GM12878 (cell line): ENCODE results near the gene F10. TPM values are rescaled to one million over a fixed set of nuclear protein-coding genes. Genes with fewer than 3 reads are reported as not detected.
A peak's percentile ranks its signal among the peaks of the same experiment; 100 is the strongest.

Experiments
- ATAC-seq: fragments of 200-7000 bp; cut with Tn5 transposase; 3 replicates; pipeline ENCODE4 v1.9.1; 2020; ENCODE audit warnings: mild to moderate bottlenecking, moderate library complexity
- BruUV-seq: library from RNA; stranded (reverse); fragments of 400-500 nt; replicated peaks from 2 replicates; lab custom pipeline; 2021; lab: Mats Ljungman, UMichigan
- CTCF ChIA-PET: fragments of 300-600 bp; sonication (Branson Sonifier 250); formaldehyde crosslinking; extraction: SDS; loops from one replicate; lab custom pipeline; 2021; ENCODE audit warnings: inconsistent platforms; lab: Yijun Ruan, JAX
- POLR2A ChIA-PET: fragments of 350-600 bp; formaldehyde crosslinking; extraction: SDS; loops from one replicate; lab custom pipeline; 2021; ENCODE audit warnings: inconsistent platforms; lab: Charles Lee
- RAD21 ChIA-PET: fragments of 300-600 bp; sonication (Branson Sonifier 250); formaldehyde crosslinking; loops from one replicate; lab custom pipeline; 2023; ENCODE audit warnings: antibody characterized with exemption; ENCODE audit not compliant: unreplicated experiment; lab: Charles Lee
- SMC1A ChIA-PET: fragments of 300-600 bp; sonication (Branson Sonifier 250); formaldehyde crosslinking; loops from one replicate; lab custom pipeline; 2023; ENCODE audit not compliant: unreplicated experiment, uncharacterized antibody; lab: Charles Lee
- DNase-seq: peaks from one replicate; pipeline ENCODE4 v3.0.0-alpha.2; 2011; ENCODE audit warnings: low read depth, low spot score
- FAIRE-seq: peaks from 3 replicates; lab custom pipeline; 2011; peaks lifted over from hg19 to GRCh38; lab: Jason Lieb, UNC
- H2AFZ ChIP-seq: 2 replicates; pipeline ENCODE4 v1.6.0; 2011; ENCODE audit warnings: low read depth, low read length, control low read depth; ENCODE audit not compliant: control insufficient read depth
- H3K27ac ChIP-seq: 2 replicates; pipeline ENCODE4 v1.5.1; 2011; ENCODE audit warnings: control low read depth; ENCODE audit not compliant: control insufficient read depth, insufficient read depth
- H3K27me3 ChIP-seq, 2 experiments: replicated peaks in 1 of 2; 2 replicates each; pipeline versions ENCODE4 v1.6.0 to v1.6.1; 2011; ENCODE audit warnings: low read length in 1 of 2; ENCODE audit not compliant: control insufficient read depth in 2 of 2, insufficient read depth in 2 of 2
- H3K36me3 ChIP-seq, 2 experiments: 2 replicates each; pipeline ENCODE4 v1.5.1; 2011; ENCODE audit warnings: low read length in 1 of 2; ENCODE audit not compliant: control insufficient read depth in 2 of 2, insufficient read depth in 2 of 2
- H3K4me1 ChIP-seq: 2 replicates; pipeline ENCODE4 v1.6.1; 2011; ENCODE audit warnings: mild to moderate bottlenecking, low read length, moderate library complexity, mixed read lengths; ENCODE audit not compliant: control insufficient read depth, insufficient read depth
- H3K4me2 ChIP-seq: 2 replicates; pipeline ENCODE4 v1.6.0; 2011; ENCODE audit warnings: control low read depth; ENCODE audit not compliant: control insufficient read depth, insufficient read depth
- H3K4me3 ChIP-seq: fragments of 200-600 bp; sonication (generic); 2 replicates; pipeline ENCODE4 v1.5.1; 2016
- H3K79me2 ChIP-seq: 2 replicates; pipeline ENCODE4 v1.6.0; 2011; ENCODE audit warnings: low read length; ENCODE audit not compliant: control insufficient read depth, insufficient read depth
- H3K9ac ChIP-seq: 2 replicates; pipeline ENCODE4 v1.8.0; 2011; ENCODE audit warnings: low read length, control low read depth, mixed read lengths; ENCODE audit not compliant: control insufficient read depth, insufficient read depth
- H3K9me3 ChIP-seq: replicated peaks from 3 replicates; pipeline ENCODE4 v1.5.1; 2011; ENCODE audit warnings: mild to moderate bottlenecking, low read length; ENCODE audit not compliant: control insufficient read depth, insufficient read depth
- H4K20me1 ChIP-seq: 2 replicates; pipeline ENCODE4 v1.6.0; 2011; ENCODE audit not compliant: control insufficient read depth, insufficient read depth
- EP300 ChIP-seq, 2 experiments: fragments of 150-350 bp in 1 of 2; IDR thresholded peaks; 2 replicates each; pipeline ENCODE4 v1.6.1; 2011 to 2012; ENCODE audit warnings: low read depth in 2 of 2, low read length in 2 of 2, borderline replicate concordance in 1 of 2, improper control_type of control experiment in 1 of 2, inconsistent platforms in 1 of 2; ENCODE audit not compliant: control insufficient read depth in 1 of 2
- ETV6 ChIP-seq, 2 experiments: fragments of 450-650 bp in 1 of 2; IDR thresholded peaks in 1 of 2; conservative IDR thresholded peaks in 1 of 2; 2 replicates each; pipeline ENCODE4 v1.6.1; 2014; ENCODE audit warnings: antibody characterized with exemption in 1 of 2, borderline replicate concordance in 1 of 2, low read depth in 1 of 2, mild to moderate bottlenecking in 1 of 2, moderate library complexity in 1 of 2
- FOXM1 ChIP-seq: IDR thresholded peaks from 2 replicates; pipeline ENCODE4 v1.6.1; 2012; ENCODE audit warnings: low read depth, mild to moderate bottlenecking, inconsistent platforms, low read length, moderate library complexity
- GATAD2B ChIP-seq: fragments of 450-650 bp; conservative IDR thresholded peaks from 2 replicates; pipeline ENCODE4 v1.6.1; 2017; ENCODE audit warnings: low read depth, mild to moderate bottlenecking, moderate library complexity
- NBN ChIP-seq: fragments of 450-650 bp; IDR thresholded peaks from 2 replicates; pipeline ENCODE4 v1.6.1; 2016
- RBBP5 ChIP-seq: fragments of 200-600 bp; sonication (generic); conservative IDR thresholded peaks from 2 replicates; pipeline ENCODE4 v1.6.1; 2016
- SREBF1 ChIP-seq: IDR thresholded peaks from 2 replicates; pipeline ENCODE4 v1.6.1; 2012; ENCODE audit warnings: mild to moderate bottlenecking, low read length
- TARDBP ChIP-seq: IDR thresholded peaks from 2 replicates; pipeline ENCODE4 v1.6.1; 2016; ENCODE audit warnings: borderline replicate concordance
- WRNIP1 ChIP-seq: IDR thresholded peaks from 2 replicates; pipeline ENCODE4 v1.6.1; 2011; ENCODE audit warnings: low read depth, low read length, improper control_type of control experiment, borderline replicate concordance
- WGBS: methylation state at CpG from one replicate; pipeline ENCODE4 v1.1.6; 2016; ENCODE audit warnings: low lambda C conversion rate; ENCODE audit not compliant: insufficient replicate concordance, insufficient coverage; ENCODE audit errors: missing lambda C conversion rate; 5-methylcytosine and 5-hydroxymethylcytosine counted together
- in situ Hi-C: fragments of 300-500 bp; cut with MboI; formaldehyde crosslinking; loops from 9 replicates; pipeline ENCODE4 v1.14.3; 2018; ENCODE audit warnings: mixed read lengths
- intact Hi-C: fragments of 100-400 bp; cut with micrococcal nuclease; formaldehyde crosslinking; loops from one replicate; pipeline ENCODE4 v1.14.2; 2022; ENCODE audit not compliant: unreplicated experiment
- polyA plus RNA-seq, 11 experiments: library from polyadenylated mRNA; depleted of rRNA in 4 of 11; unstranded in 6 of 11; stranded (reverse) in 5 of 11; fragments of >200 nt; fragmentation: Nextera tagmentation in 4 of 11; fragmentation: Illumina TruSeq in 1 of 11; extraction: Ambion mirVana in 4 of 11; extraction: Trizol in 1 of 11; gene quantifications; 1 replicate in 1 of 11; 2 replicates in 10 of 11; pipeline versions ENCODE4 v1.2.1 to v1.2.3, GENCODE V29; 2011 to 2016; ENCODE audit warnings: inconsistent platforms in 2 of 11, missing spikeins in 2 of 11, low read depth in 1 of 11
- total RNA-seq, 4 experiments: library from RNA; depleted of rRNA in 3 of 4; stranded (reverse); fragments of >200 nt in 3 of 4; fragmentation: Illumina TruSeq in 1 of 4; extraction: Trizol in 1 of 4; gene quantifications; 2 replicates each; pipeline versions ENCODE4 v1.2.1 to v1.2.3, GENCODE V29; 2013 to 2021
- TF ChIP-seq, protein P1 (sequence below): fragments of 450-650 bp; IDR thresholded peaks from 2 replicates; pipeline ENCODE4 v1.6.1; 2016; ENCODE audit warnings: mild to moderate bottlenecking
- TF ChIP-seq, protein P2 (sequence below): IDR thresholded peaks from 2 replicates; pipeline ENCODE4 v1.6.1; 2012; ENCODE audit warnings: improper control_type of control experiment, low read depth, low read length; ENCODE audit not compliant: insufficient replicate concordance
- TF ChIP-seq, protein P3 (sequence below): fragments of 450-650 bp; formaldehyde crosslinking; IDR thresholded peaks from 2 replicates; pipeline ENCODE4 v1.4.0; 2022; ENCODE audit warnings: mild to moderate bottlenecking, moderate library complexity
- TF ChIP-seq, protein P4 (sequence below): IDR thresholded peaks from 2 replicates; pipeline ENCODE4 v1.6.1; 2012; ENCODE audit warnings: low read depth, low read length, improper control_type of control experiment

F10 gene
- total and polyA plus RNA-seq, 10 of the 15 experiments (the other 5 are each of a cell fraction or from before 2014, with no cell fraction given) = not detected

DNA sequence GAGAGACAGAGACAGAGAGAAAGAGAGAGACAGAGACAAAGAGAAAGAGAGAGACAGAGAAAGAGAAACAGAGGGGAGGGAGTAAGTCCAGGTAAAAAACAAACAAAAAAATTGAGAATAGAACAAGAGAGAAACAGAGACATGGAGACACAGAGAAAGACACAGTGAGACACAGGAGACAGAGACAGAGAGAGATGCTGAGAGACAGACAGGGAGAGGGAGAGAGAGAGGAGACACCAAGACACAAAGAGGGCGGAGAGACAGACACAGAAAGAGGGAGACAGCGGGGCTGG lies 30.0 kb downstream of the F10 start:
- Histone ChIP-seq H3K9me3 (peaks cover 6% of the 10 kb centered on the region; the same call in 1 of the 3 replicates), H4K20me1 (no peaks in the 10 kb centered on the region), H3K36me3 (no peaks in the 10 kb centered on the region), H2AFZ (peak overlapping the region; percentile 90), H3K4me3 (peak overlapping the region; percentile 46; the same call in 1 of the 2 replicates), H3K27ac (no peak overlapping the region), H3K27me3 (peaks cover 0 to 5% of the 10 kb centered on the region in 2 experiments; a peak in 3 of 4 replicates), H3K79me2 (no peaks in the 10 kb centered on the region), H3K9ac (no peak overlapping the region), H3K4me2 (peak overlapping the region; percentile 78), H3K4me1 (peaks cover 8% of the 10 kb centered on the region)
- ATAC-seq (no peak), DNase-seq (no peak), FAIRE-seq (no peak)
- CTCF ChIA-PET = no interaction called here
- in situ Hi-C loops (no loop called here), intact Hi-C loops (loop anchor here (5.0 kb wide), 1 partner anchor 55 kb away; the partner anchor contains the start of genes CUL4A and PCID2)
- RAD21 ChIA-PET = no interaction called here
- BruUV-seq = no TSS peak
- SMC1A ChIA-PET = no interaction called here
- POLR2A ChIA-PET = no interaction called here
- WGBS = 50% methylated on average over 2 of the region's 2 CpGs
- TF ChIP-seq GATAD2B = no peak
- TF ChIP-seq SREBF1 = no peak
- TF ChIP-seq TARDBP = no peak
- TF ChIP-seq, protein P1, sequence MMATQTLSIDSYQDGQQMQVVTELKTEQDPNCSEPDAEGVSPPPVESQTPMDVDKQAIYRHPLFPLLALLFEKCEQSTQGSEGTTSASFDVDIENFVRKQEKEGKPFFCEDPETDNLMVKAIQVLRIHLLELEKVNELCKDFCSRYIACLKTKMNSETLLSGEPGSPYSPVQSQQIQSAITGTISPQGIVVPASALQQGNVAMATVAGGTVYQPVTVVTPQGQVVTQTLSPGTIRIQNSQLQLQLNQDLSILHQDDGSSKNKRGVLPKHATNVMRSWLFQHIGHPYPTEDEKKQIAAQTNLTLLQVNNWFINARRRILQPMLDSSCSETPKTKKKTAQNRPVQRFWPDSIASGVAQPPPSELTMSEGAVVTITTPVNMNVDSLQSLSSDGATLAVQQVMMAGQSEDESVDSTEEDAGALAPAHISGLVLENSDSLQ = 0 out of 2 replicates have a peak, but pooled peaks have one; percentile 9
- TF ChIP-seq WRNIP1 = no peak
- TF ChIP-seq, protein P2, sequence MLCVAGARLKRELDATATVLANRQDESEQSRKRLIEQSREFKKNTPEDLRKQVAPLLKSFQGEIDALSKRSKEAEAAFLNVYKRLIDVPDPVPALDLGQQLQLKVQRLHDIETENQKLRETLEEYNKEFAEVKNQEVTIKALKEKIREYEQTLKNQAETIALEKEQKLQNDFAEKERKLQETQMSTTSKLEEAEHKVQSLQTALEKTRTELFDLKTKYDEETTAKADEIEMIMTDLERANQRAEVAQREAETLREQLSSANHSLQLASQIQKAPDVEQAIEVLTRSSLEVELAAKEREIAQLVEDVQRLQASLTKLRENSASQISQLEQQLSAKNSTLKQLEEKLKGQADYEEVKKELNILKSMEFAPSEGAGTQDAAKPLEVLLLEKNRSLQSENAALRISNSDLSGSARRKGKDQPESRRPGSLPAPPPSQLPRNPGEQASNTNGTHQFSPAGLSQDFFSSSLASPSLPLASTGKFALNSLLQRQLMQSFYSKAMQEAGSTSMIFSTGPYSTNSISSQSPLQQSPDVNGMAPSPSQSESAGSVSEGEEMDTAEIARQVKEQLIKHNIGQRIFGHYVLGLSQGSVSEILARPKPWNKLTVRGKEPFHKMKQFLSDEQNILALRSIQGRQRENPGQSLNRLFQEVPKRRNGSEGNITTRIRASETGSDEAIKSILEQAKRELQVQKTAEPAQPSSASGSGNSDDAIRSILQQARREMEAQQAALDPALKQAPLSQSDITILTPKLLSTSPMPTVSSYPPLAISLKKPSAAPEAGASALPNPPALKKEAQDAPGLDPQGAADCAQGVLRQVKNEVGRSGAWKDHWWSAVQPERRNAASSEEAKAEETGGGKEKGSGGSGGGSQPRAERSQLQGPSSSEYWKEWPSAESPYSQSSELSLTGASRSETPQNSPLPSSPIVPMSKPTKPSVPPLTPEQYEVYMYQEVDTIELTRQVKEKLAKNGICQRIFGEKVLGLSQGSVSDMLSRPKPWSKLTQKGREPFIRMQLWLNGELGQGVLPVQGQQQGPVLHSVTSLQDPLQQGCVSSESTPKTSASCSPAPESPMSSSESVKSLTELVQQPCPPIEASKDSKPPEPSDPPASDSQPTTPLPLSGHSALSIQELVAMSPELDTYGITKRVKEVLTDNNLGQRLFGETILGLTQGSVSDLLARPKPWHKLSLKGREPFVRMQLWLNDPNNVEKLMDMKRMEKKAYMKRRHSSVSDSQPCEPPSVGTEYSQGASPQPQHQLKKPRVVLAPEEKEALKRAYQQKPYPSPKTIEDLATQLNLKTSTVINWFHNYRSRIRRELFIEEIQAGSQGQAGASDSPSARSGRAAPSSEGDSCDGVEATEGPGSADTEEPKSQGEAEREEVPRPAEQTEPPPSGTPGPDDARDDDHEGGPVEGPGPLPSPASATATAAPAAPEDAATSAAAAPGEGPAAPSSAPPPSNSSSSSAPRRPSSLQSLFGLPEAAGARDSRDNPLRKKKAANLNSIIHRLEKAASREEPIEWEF = no peak
- TF ChIP-seq EP300 (IDR thresholded peaks at IDR 0.05; ENCODE audit: borderline replicate concordance in 1 of 2, control insufficient read depth in 1 of 2, low read depth in 2 of 2, low read length in 2 of 2) = no peak
- TF ChIP-seq, protein P3, sequence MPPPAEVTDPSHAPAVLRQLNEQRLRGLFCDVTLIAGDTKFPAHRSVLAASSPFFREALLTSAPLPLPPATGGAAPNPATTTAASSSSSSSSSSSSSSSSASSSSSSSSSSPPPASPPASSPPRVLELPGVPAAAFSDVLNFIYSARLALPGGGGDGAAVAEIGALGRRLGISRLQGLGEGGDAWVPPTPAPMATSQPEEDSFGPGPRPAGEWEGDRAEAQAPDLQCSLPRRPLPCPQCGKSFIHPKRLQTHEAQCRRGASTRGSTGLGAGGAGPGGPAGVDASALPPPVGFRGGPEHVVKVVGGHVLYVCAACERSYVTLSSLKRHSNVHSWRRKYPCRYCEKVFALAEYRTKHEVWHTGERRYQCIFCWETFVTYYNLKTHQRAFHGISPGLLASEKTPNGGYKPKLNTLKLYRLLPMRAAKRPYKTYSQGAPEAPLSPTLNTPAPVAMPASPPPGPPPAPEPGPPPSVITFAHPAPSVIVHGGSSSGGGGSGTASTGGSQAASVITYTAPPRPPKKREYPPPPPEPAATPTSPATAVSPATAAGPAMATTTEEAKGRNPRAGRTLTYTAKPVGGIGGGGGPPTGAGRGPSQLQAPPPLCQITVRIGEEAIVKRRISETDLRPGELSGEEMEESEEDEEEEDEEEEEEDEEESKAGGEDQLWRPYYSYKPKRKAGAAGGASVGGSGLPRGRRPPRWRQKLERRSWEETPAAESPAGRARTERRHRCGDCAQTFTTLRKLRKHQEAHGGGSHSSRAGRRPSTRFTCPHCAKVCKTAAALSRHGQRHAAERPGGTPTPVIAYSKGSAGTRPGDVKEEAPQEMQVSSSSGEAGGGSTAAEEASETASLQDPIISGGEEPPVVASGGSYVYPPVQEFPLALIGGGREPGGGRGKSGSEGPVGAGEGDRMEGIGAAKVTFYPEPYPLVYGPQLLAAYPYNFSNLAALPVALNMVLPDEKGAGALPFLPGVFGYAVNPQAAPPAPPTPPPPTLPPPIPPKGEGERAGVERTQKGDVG (CRISPR knock-in tag) = no peak
- TF ChIP-seq, protein P4, sequence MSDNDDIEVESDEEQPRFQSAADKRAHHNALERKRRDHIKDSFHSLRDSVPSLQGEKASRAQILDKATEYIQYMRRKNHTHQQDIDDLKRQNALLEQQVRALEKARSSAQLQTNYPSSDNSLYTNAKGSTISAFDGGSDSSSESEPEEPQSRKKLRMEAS = no peak
- TF ChIP-seq RBBP5 = no peak
- no peak for TF ChIP-seq ETV6 (conservative IDR thresholded peaks at IDR 0.05 in 1 of 2, IDR thresholded peaks at IDR 0.05 in 1 of 2; ENCODE audit: borderline replicate concordance in 1 of 2, low read depth in 1 of 2)
- TF ChIP-seq FOXM1 = no peak
- TF ChIP-seq NBN = 0 out of 2 replicates have a peak, but pooled peaks have one; percentile 15
